Astrocyte (in vitro differentiated cells and primary cell): ENCODE data around the gene STIM1. TPM values are rescaled to one million over a fixed set of nuclear protein-coding genes. Genes with fewer than 3 reads are reported as not detected.

ENCODE experiments used
- DNase-seq: peaks from one replicate; pipeline ENCODE4 v3.0.0-alpha.2; 2010; ENCODE audit warnings: low read depth
- FAIRE-seq: peaks from 2 replicates; lab custom pipeline; 2011; peaks lifted over from hg19 to GRCh38; lab: Jason Lieb, UNC
- H2AFZ ChIP-seq: 2 replicates; pipeline ENCODE4 v1.6.0; 2012; ENCODE audit warnings: low read depth, low read length, inconsistent platforms
- H3K27ac ChIP-seq: 2 replicates; pipeline ENCODE4 v1.5.1; 2011; ENCODE audit warnings: low read depth, low read length, inconsistent platforms
- H3K27me3 ChIP-seq: 2 replicates; pipeline ENCODE4 v1.6.0; 2011; ENCODE audit warnings: low read length, inconsistent platforms; ENCODE audit not compliant: insufficient read depth
- H3K36me3 ChIP-seq: 2 replicates; pipeline ENCODE4 v1.5.1; 2011; ENCODE audit warnings: low read length, inconsistent platforms; ENCODE audit not compliant: insufficient read depth
- H3K4me1 ChIP-seq: 2 replicates; pipeline ENCODE4 v1.5.1; 2011; ENCODE audit warnings: low read length, inconsistent platforms; ENCODE audit not compliant: insufficient read depth
- H3K4me2 ChIP-seq: 2 replicates; pipeline ENCODE4 v1.6.0; 2012; ENCODE audit warnings: low read length, inconsistent platforms
- H3K4me3 ChIP-seq: 2 replicates; pipeline ENCODE4 v1.5.1; 2011; ENCODE audit warnings: low read depth, mild to moderate bottlenecking, low read length, inconsistent platforms; ENCODE audit not compliant: insufficient read depth
- H3K79me2 ChIP-seq: 2 replicates; pipeline ENCODE4 v1.6.0; 2012; ENCODE audit warnings: mild to moderate bottlenecking, low read length, inconsistent platforms; ENCODE audit not compliant: insufficient read depth
- H3K9ac ChIP-seq: 2 replicates; pipeline ENCODE4 v1.6.0; 2012; ENCODE audit warnings: mild to moderate bottlenecking, low read length, inconsistent platforms
- H3K9me3 ChIP-seq: 2 replicates; pipeline ENCODE4 v1.5.1; 2012; ENCODE audit warnings: low read depth, mild to moderate bottlenecking, low read length, inconsistent platforms; ENCODE audit not compliant: insufficient read depth
- H4K20me1 ChIP-seq: 2 replicates; pipeline ENCODE4 v1.6.0; 2012; ENCODE audit warnings: low read length, inconsistent platforms; ENCODE audit not compliant: insufficient read depth
- H3K27ac Mint-ChIP-seq: one replicate; pipeline ENCODE4 v1.8.0; 2021; ENCODE audit warnings: mild to moderate bottlenecking, mixed read lengths; ENCODE audit not compliant: unreplicated experiment
- H3K27me3 Mint-ChIP-seq: one replicate; pipeline ENCODE4 v1.8.0; 2021; ENCODE audit warnings: low read depth, mixed read lengths; ENCODE audit not compliant: unreplicated experiment
- H3K36me3 Mint-ChIP-seq: one replicate; pipeline ENCODE4 v1.8.0; 2021; ENCODE audit warnings: low read depth, mixed read lengths; ENCODE audit not compliant: unreplicated experiment
- H3K4me1 Mint-ChIP-seq: one replicate; pipeline ENCODE4 v1.8.0; 2021; ENCODE audit warnings: low read depth, mixed read lengths; ENCODE audit not compliant: unreplicated experiment
- H3K4me3 Mint-ChIP-seq: one replicate; pipeline ENCODE4 v1.8.0; 2021; ENCODE audit warnings: mild to moderate bottlenecking, moderate library complexity, mixed read lengths; ENCODE audit not compliant: unreplicated experiment
- H3K9me3 Mint-ChIP-seq: one replicate; pipeline ENCODE4 v1.8.0; 2021; ENCODE audit warnings: mild to moderate bottlenecking, mixed read lengths; ENCODE audit not compliant: unreplicated experiment
- CTCF ChIP-seq: IDR thresholded peaks from 2 replicates; pipeline ENCODE4 v1.5.1; 2011; ENCODE audit warnings: low read depth, mild to moderate bottlenecking, inconsistent platforms, low read length, moderate library complexity; ENCODE audit not compliant: insufficient read depth
- EZH2 ChIP-seq: IDR thresholded peaks from 2 replicates; pipeline ENCODE4 v1.6.1; 2012; ENCODE audit warnings: mild to moderate bottlenecking, low read length, inconsistent platforms; ENCODE audit not compliant: insufficient read depth
- total RNA-seq: library from RNA; stranded (reverse); gene quantifications from 2 replicates; pipeline ENCODE4 v1.2.1, GENCODE V29; 2021

The STIM1 gene
- total RNA-seq, 1 donor from 2014 or later = 42.9 TPM

GRCh38 chr11:4025967-4026324, 170.5 kb downstream of the STIM1 start:
- Histone ChIP-seq H3K27me3 (no peaks in the 10 kb centered on the region), H2AFZ (no peak overlapping the region), H3K27ac (no peak overlapping the region), H3K79me2 (no peaks in the 10 kb centered on the region), H3K9ac (no peak overlapping the region), H4K20me1 (no peaks in the 10 kb centered on the region), H3K4me2 (no peak overlapping the region), H3K36me3 (no peaks in the 10 kb centered on the region), H3K4me1 (peaks cover 3% of the 10 kb centered on the region), H3K4me3 (no peak overlapping the region), H3K9me3 (no peaks in the 10 kb centered on the region)
- Mint-ChIP-seq H3K27ac (no peak overlapping the region), H3K27me3 (no peaks in the 10 kb centered on the region), H3K4me3 (no peak overlapping the region), H3K4me1 (peaks cover 3% of the 10 kb centered on the region), H3K9me3 (peaks cover 1% of the 10 kb centered on the region), H3K36me3 (peaks cover 6% of the 10 kb centered on the region)
- TF ChIP-seq CTCF = no peak
- DNase-seq (peak; percentile 50), FAIRE-seq (no peak)

- Histone ChIP-seq H2AFZ (no peak overlapping the region), H3K4me3 (no peak overlapping the region), H3K4me2 (no peak overlapping the region), H3K4me1 (peaks cover 3% of the 10 kb centered on the region), H3K36me3 (no peaks in the 10 kb centered on the region), H3K9ac (no peak overlapping the region), H3K27ac (no peak overlapping the region), H4K20me1 (no peaks in the 10 kb centered on the region), H3K9me3 (no peaks in the 10 kb centered on the region), H3K79me2 (no peaks in the 10 kb centered on the region), H3K27me3 (no peaks in the 10 kb centered on the region)
- Mint-ChIP-seq H3K36me3 (peaks cover 6% of the 10 kb centered on the region), H3K4me1 (peaks cover 3% of the 10 kb centered on the region), H3K4me3 (no peak overlapping the region), H3K9me3 (peaks cover 1% of the 10 kb centered on the region), H3K27ac (no peak overlapping the region), H3K27me3 (no peaks in the 10 kb centered on the region)
- TF ChIP-seq CTCF = no peak
- no peak for TF ChIP-seq EZH2
- FAIRE-seq (no peak), DNase-seq (no peak)
Measured at GRCh38 chr11:4026389-4026788, 170.9 kb downstream of the STIM1 start.

- Histone ChIP-seq H3K36me3 (no peaks in the 10 kb centered on the region), H3K4me3 (no peak overlapping the region), H3K9ac (no peak overlapping the region), H2AFZ (no peak overlapping the region), H3K4me1 (peaks cover 3% of the 10 kb centered on the region), H3K79me2 (no peaks in the 10 kb centered on the region), H3K4me2 (no peak overlapping the region), H3K27me3 (no peaks in the 10 kb centered on the region), H3K9me3 (no peaks in the 10 kb centered on the region), H4K20me1 (no peaks in the 10 kb centered on the region), H3K27ac (no peak overlapping the region)
- H3K36me3 Mint-ChIP-seq = peaks cover 6% of the 10 kb centered on the region
- H3K4me3 Mint-ChIP-seq = no peak overlapping the region
- no peaks in the 10 kb centered on the region for H3K27me3 Mint-ChIP-seq
- TF ChIP-seq EZH2 (no peak), CTCF (no peak)
- peaks cover 3% of the 10 kb centered on the region for H3K4me1 Mint-ChIP-seq
- no peaks in the 10 kb centered on the region for H3K9me3 Mint-ChIP-seq
- no peak for DNase-seq
- FAIRE-seq = no peak
- no peak overlapping the region for H3K27ac Mint-ChIP-seq
Measured at GRCh38 chr11:4027746-4028145, 172.3 kb downstream of the STIM1 start.
